ENCODE data around the gene CUZD1. TPM values are rescaled to one million over a fixed set of nuclear protein-coding genes. Genes with fewer than 3 reads are reported as not detected.

The CUZD1 gene
- total RNA-seq, 1 experiment from 2014 or later: 17.2 TPM

- WGBS (ENCODE audit: extremely low coverage, insufficient read length, low lambda C conversion rate): no CpG with 5 or more reads among the region's 5 CpGs
- TF ChIP-seq CTCF (conservative IDR thresholded peaks at IDR 0.05): no peak
- H3K27me3 Mint-ChIP-seq (ENCODE audit: low read depth): peaks cover 8% of the 10 kb centered on the region
Observed at GRCh38 chr10:122795924-122796323, 49.7 kb downstream of the CUZD1 start.

More at GRCh38 chr10:122795924-122796323, 49.7 kb downstream of the CUZD1 start:
- Histone ChIP-seq H3K79me2 (ENCODE audit: insufficient read depth, low read length) (no peaks in the 10 kb centered on the region), H3K4me2 (ENCODE audit: insufficient read depth, insufficient read length, low read length) (no peak overlapping the region), H3K18ac (ENCODE audit: insufficient read length, low read depth, low read length) (no peak overlapping the region), H3K23me2 (ENCODE audit: insufficient read length, low read depth, low read length, poor library complexity, severe bottlenecking) (no peaks in the 10 kb centered on the region), H3K4me1 (ENCODE audit: insufficient read depth, low read length) (no peaks in the 10 kb centered on the region), H4K8ac (replicated peaks; ENCODE audit: insufficient read length, low read depth, low read length) (no peak overlapping the region), H3T11ph (ENCODE audit: low read length) (no peak overlapping the region), H3K27ac (ENCODE audit: insufficient read length, low read depth, low read length) (no peak overlapping the region), H2BK5ac (ENCODE audit: insufficient read length, low read length) (no peak overlapping the region), H3K27me3 (ENCODE audit: insufficient read depth, low read length) (no peaks in the 10 kb centered on the region), H3K9ac (ENCODE audit: extremely low read depth, insufficient read length, low read length) (no peak overlapping the region), H3K79me1 (ENCODE audit: insufficient read depth, low read depth, low read length, poor library complexity, severe bottlenecking) (no peaks in the 10 kb centered on the region), H2BK15ac (ENCODE audit: low read depth, low read length) (no peak overlapping the region), H4K91ac (ENCODE audit: insufficient read length, low read depth, low read length) (no peak overlapping the region), H3K14ac (ENCODE audit: insufficient read depth, low read length) (no peak overlapping the region), H3K56ac (ENCODE audit: insufficient read length, low read depth, low read length) (no peak overlapping the region), H4K5ac (ENCODE audit: insufficient read length, low read depth, low read length) (no peak overlapping the region), H4K20me1 (ENCODE audit: control insufficient read depth, insufficient read depth, insufficient read length) (no peaks in the 10 kb centered on the region), H2AK5ac (ENCODE audit: insufficient read length, low read length) (no peak overlapping the region), H2BK20ac (ENCODE audit: low read depth, low read length, poor library complexity, severe bottlenecking) (no peak overlapping the region), H3K4ac (ENCODE audit: low read depth, low read length) (no peak overlapping the region), H3K9me3 (ENCODE audit: control insufficient read depth, low read depth, low read length) (no peaks in the 10 kb centered on the region), H2BK120ac (ENCODE audit: low read depth, low read length, poor library complexity, severe bottlenecking) (no peak overlapping the region), H2AFZ (ENCODE audit: low read length) (no peak overlapping the region), H2BK12ac (ENCODE audit: insufficient read length, low read depth, low read length) (no peak overlapping the region), H3K23ac (ENCODE audit: insufficient read length, low read depth, low read length) (no peak overlapping the region)
- no peak for DNase-seq
- Mint-ChIP-seq H3K4me3 (no peak overlapping the region), H3K27ac (no peak overlapping the region), H3K36me3 (ENCODE audit: insufficient read depth in 1 of 3, low read depth in 3 of 3) (no peaks in the 10 kb centered on the region; a peak in 1 of 7 replicates), H3K4me1 (0 out of 4 replicates have a peak, but pooled peaks cover 0 to 5% of the 10 kb centered on the region in 2 experiments), H3K9me3 (no peaks in the 10 kb centered on the region)

Measured in H9 (cell line).